Measurements from ENCODE around the gene TRAPPC10. TPM values are rescaled to one million over a fixed set of nuclear protein-coding genes. Genes with fewer than 3 reads are reported as not detected.

TRAPPC10 gene
- total RNA-seq, 2 donors from 2014 or later: 14.4 to 38.9 TPM

- intact Hi-C loops (cut with DNase I): no loop called here
- TF ChIP-seq POLR2AphosphoS5 (IDR thresholded peaks at IDR 0.05) (no peak), POLR2A (IDR thresholded peaks at IDR 0.05) (no peak), CTCF (IDR thresholded peaks at IDR 0.05) (no peak)
- H3K36me3 ChIP-seq: peaks cover 0 to 4% of the 10 kb centered on the region in 2 donors
These were observed 74.7 kb downstream of the TRAPPC10 start for GRCh38 chr21:44086636-44087425.

GRCh38 chr21:44087426-44088400 is 75.6 kb downstream of the TRAPPC10 start:
- Histone ChIP-seq H3K36me3 (peaks cover 0 to 4% of the 10 kb centered on the region in 2 donors), H3K9me3 (no peaks in the 10 kb centered on the region), H3K27ac (no peak overlapping the region), H3K4me3 (no peak overlapping the region), H3K27me3 (replicated peaks; ENCODE audit: insufficient read depth) (no peaks in the 10 kb centered on the region), H3K4me1 (replicated peaks) (no peaks in the 10 kb centered on the region)
- DNase-seq (ENCODE audit: low spot score): no peak
- WGBS: 88% methylated on average over 33 of the region's 33 CpGs
- intact Hi-C loops (cut with DNase I): no loop called here
- no peak for TF ChIP-seq CTCF (IDR thresholded peaks at IDR 0.05)
- TF ChIP-seq POLR2A (IDR thresholded peaks at IDR 0.05): no peak
- TF ChIP-seq POLR2AphosphoS5 (IDR thresholded peaks at IDR 0.05): no peak

More at GRCh38 chr21:44086636-44087425, 74.7 kb downstream of the TRAPPC10 start:
- no peaks in the 10 kb centered on the region for H3K9me3 ChIP-seq
- DNase-seq (ENCODE audit: low spot score): no peak
- no peak overlapping the region for H3K27ac ChIP-seq
- H3K27me3 ChIP-seq (replicated peaks; ENCODE audit: insufficient read depth): no peaks in the 10 kb centered on the region
- no peaks in the 10 kb centered on the region for H3K4me1 ChIP-seq (replicated peaks)
- H3K4me3 ChIP-seq: no peak overlapping the region
- WGBS: 94% methylated on average over 10 of the region's 21 CpGs

DNA sequence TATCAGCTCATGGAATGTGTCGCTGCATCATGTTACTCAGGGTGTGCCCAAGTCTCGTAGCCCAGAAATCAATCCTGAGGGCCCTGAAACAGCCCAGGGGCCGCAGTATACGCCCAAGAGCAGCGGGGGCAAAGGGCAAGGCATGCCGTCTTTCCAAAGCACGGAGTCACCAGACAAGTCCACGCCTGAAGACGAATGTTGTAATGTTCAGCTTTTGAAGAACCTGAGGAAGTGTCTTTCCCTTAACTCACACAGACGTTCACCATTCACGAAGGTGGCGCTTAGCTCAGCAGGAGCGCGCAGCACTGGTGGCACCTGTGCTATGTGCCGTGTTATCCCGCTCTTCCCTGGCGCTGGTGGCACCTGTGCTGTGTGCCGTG is 76.3 kb downstream of the TRAPPC10 start:
- TF ChIP-seq POLR2A (IDR thresholded peaks at IDR 0.05): no peak
- TF ChIP-seq POLR2AphosphoS5 (IDR thresholded peaks at IDR 0.05): no peak
- TF ChIP-seq CTCF (IDR thresholded peaks at IDR 0.05): no peak
- Histone ChIP-seq H3K4me1 (replicated peaks) (no peaks in the 10 kb centered on the region), H3K36me3 (peaks cover 0 to 4% of the 10 kb centered on the region in 2 donors), H3K27ac (no peak overlapping the region), H3K27me3 (replicated peaks; ENCODE audit: insufficient read depth) (no peaks in the 10 kb centered on the region), H3K9me3 (no peaks in the 10 kb centered on the region), H3K4me3 (no peak overlapping the region)
- intact Hi-C loops (cut with DNase I): no loop called here
- DNase-seq (ENCODE audit: low spot score): no peak
- 90% methylated on average over 18 of the region's 18 CpGs for WGBS

DNA sequence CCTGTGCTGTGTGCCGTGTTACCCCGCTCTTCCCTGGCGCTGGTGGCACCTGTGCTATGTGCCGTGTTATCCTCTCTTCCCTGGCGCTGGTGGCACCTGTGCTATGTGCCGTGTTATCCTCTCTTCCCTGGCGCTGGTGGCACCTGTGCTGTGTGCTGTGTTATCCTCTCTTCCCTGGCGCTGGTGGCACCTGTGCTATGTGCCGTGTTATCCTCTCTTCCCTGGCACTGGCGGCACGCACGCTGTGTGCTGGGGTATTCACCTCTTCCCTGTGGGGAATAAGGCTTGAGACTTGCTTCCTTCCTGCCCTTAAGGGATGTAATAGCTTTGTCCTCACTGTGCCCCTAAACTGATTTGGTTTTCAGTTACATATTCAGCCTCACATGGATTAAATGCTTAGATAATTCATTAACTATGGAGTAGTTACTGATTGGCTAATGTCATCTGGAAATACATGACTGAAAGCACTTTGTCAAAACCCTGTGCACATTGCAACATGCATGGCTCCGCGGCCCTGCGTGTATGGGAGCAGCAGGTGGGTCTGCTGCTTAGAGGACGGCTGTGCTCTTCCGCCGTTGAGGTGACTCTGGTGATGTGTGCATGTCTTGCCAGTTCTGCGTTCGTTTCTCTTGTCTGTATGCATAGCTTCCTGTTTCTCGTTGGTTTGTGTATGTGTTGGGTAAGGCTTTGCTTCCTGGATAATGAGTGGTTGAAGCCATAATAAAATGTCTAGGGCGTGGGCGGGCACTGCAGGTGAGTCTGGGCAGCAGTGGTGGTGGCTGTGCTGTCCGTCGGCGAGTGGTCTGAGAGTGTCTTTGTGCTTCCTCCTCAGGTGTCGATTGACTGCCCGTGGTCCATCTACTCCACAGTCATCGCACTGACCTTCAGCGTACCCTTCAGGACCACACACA is 77.1 kb downstream of the TRAPPC10 start:
- DNase-seq (ENCODE audit: low spot score): peak; percentile 3
- Histone ChIP-seq H3K27ac (no peak overlapping the region), H3K4me1 (replicated peaks) (no peaks in the 10 kb centered on the region), H3K9me3 (no peaks in the 10 kb centered on the region), H3K4me3 (no peak overlapping the region), H3K27me3 (replicated peaks; ENCODE audit: insufficient read depth) (no peaks in the 10 kb centered on the region), H3K36me3 (peaks cover 0 to 4% of the 10 kb centered on the region in 2 donors)
- TF ChIP-seq POLR2A (IDR thresholded peaks at IDR 0.05) (no peak), CTCF (IDR thresholded peaks at IDR 0.05) (no peak), POLR2AphosphoS5 (IDR thresholded peaks at IDR 0.05) (no peak)
- 90% methylated on average over 30 of the region's 30 CpGs for WGBS
- intact Hi-C loops (cut with DNase I): no loop called here
